HG02884 (cell line): ENCODE measurements around the gene ACSF2.

Experiments
- ATAC-seq: cut with Tn5 transposase; IDR thresholded peaks from one replicate; pipeline ENCODE4 v1.9.1; 2021; ENCODE audit warnings: mild to moderate bottlenecking, moderate library complexity; ENCODE audit not compliant: unreplicated experiment

Gene ACSF2

DNA sequence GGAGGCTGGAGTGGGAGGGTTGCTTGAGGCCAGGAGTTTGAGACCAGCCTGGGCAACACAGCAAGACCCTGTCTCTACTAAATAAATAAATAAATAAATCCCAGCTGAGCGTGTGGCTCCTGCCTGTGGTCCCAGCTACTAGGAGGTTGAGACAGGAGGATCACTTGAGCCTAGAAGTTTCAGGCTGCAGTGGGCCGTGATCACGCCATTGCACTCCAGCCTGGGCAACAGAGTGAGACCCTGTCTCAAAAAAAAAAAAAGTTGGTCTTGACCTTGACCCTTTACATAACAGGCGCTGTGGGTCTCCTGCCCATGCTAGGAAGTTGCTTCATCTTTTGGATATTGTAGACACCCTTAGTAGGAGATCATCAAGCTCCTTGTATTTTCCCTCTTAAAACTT is 11.4 kb downstream of the ACSF2 start:
- no peak for ATAC-seq

DNA sequence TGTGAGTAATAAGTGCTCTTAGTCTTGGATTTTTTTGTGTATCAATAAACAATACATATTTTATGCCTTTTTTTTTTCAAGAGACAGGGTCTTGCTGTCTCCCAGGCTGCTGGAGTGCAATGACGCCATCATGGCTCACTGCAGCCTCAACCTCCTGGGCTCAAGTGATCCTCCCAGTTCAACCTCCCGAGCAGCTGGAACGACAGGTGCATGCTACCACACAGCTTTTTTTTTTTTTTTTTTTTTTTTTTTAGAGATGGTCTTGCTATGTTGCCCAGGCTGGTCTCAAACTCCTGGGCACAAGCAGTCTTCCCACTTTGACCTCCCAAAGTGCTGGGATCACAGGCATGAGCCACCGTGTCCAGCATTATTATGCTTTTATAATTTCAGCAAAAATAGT is 13.0 kb downstream of the ACSF2 start:
- ATAC-seq = no peak

DNA sequence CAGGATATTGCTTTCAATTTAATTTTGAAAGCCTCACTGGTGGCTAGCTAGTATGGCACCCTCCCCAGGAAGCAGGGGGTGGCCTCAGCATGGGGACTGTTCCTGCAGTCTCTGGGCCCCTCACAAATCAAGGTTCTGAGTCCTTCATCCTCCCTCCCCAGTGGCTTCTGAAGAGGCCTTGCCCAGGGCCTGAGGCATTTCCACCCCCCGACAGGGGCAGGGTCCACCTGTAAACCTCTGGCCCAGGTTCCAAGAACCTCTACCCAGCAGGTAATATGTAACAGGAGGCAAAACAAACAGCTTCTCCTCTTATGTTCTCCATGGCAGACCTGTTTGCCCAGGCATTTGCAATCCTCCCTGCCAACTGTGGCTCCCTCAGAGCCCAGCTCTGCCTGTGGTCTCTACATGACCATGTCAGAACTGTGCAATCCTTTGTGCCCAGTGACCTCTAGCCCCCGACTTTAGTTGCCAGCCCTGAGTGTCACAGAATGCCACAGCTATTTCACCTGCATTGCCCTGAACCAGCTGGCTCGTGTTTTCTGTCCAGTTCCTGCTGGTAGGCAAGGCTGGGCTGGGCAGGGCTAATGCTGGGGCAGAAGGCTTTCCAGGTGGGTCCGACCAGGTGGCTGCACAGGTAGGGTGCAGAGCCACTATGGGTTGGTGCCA is 14.3 kb downstream of the ACSF2 start:
- ATAC-seq = no peak

- no peak for ATAC-seq
Observed at GRCh38 chr17:50440838-50441829, 15.1 kb downstream of the ACSF2 start.

DNA sequence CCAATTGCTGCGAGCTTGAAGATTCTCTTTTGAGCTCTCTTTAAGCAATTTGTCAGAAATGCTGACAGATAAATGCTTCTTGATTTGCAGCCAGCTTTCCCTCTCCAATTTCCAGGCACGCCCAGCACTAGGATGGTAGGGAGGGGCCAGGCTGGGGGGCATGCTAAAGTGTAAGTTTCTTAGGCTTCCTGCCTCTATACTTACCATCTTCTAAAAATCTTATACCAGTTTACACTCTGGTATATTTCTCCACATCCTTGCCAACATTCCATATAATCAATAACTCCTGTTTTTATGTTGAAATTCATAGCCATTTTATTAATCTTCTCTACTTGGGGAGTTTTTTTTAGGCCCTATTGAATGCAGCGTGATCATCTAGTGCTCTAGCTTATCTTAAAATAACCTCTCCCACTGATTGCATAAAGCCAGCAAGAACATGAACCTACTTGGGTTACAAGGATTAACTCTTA is 17.5 kb downstream of the ACSF2 start:
- ATAC-seq = no peak

DNA sequence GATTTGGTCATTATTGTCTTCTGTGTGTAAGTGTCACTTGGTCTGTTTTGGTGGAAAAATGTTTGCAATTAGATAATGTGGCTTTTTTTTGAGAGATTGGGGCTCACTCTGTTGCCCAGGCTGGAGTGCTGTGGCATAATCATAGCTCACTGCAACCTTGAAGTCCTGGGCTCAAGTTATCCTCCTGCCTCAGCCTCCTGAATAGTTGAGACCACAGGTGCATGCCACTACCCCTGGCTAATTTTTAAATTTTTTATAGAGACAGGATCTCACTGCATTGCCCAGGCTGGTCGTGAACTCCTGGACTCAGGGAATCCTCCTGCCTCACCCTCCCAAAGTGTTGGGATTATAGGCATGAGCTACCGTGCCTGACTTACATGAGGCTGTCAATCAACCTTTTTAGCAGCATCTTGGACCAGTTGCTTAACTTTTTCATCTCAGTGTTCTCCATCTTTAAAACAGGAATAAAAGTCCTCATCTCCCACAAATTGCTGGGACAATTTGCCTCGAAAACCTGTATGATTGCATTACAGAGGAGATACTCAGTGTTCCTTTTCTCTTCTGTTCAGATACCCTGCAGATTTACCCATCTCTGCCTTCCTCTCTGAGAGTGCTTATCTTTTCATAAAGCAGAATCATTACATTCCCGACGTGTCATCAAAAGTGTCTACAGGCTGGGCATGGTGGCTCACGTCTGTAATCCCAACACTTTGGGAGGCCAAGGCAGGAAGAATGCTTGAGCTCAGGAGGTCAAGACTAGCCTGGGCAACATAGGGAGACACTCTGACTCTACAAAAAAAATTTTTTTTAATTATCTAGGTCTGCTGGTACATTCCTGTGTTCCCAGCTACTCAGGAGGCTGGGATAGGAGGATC is 19.1 kb downstream of the ACSF2 start:
- no peak for ATAC-seq

- ATAC-seq = no peak
Observed at GRCh38 chr17:50445730-50446325, 19.8 kb downstream of the ACSF2 start.

DNA sequence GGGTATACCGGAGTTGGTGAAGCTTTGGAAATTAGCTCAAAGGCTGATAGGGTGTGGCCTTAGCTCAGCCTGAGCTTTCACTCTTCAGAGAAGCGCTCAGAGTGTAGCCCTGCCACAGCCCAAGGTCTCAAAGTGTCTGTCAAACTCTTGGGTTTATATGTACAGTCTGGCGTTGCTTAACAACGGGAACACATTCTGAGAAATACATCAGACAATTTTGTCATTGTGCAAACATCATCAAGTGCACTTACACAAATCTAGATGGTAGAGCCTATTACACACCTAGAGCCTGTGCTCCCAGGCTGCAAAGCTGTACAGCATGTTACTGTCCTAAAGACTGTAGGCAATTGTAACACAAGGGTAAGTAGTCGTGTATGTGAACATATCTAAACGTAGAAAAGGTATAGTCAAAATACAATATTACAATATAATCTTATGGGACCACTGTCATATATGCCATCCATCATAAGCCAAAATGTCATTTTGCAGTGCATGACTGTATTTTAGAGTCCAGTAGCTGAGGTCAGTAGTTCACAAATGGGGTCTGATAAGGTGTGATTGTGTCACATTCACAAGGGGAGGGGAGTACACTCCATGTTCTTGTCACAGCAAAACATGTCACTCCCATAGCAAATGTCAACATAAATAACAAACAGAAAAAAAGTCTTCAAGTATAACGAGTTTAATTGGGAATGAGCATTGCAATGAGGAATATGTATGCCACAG is 22.0 kb downstream of the ACSF2 start:
- no peak for ATAC-seq

GRCh38 chr17:50448643-50449042 is 22.6 kb downstream of the ACSF2 start:
- no peak for ATAC-seq

DNA sequence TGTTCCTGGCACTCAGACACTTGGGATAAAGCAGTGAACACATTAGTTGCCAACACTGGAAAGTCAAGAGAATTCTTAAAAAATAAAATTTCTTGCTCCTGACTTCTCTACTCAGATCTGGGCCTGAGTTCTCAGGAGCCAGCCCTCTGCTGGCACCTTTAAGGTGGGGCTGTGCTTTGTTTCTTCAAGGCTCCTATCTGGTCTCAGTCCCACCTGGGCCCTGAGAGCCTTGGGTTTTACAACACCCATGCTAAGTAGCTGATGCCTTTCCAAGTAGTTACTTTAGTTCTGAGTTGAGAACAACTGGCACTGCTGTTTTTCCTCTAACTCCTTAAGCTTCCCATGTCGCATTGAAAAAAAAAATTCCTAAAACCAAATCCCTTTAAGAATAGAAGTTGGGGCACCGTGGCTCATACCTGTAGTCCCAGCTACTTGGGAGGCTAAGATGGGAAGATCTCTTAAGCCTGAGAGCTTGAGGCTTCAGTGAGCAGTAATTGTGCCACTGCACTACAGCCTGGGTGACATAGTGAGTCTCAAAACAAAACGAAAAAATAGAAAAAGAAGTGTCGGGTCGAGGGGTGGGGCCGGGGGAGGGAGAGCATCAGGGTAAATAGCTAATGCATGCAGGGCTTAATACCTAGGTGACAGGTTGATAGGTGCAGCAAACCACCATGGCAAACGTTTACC is 26.1 kb downstream of the ACSF2 start:
- no peak for ATAC-seq

DNA sequence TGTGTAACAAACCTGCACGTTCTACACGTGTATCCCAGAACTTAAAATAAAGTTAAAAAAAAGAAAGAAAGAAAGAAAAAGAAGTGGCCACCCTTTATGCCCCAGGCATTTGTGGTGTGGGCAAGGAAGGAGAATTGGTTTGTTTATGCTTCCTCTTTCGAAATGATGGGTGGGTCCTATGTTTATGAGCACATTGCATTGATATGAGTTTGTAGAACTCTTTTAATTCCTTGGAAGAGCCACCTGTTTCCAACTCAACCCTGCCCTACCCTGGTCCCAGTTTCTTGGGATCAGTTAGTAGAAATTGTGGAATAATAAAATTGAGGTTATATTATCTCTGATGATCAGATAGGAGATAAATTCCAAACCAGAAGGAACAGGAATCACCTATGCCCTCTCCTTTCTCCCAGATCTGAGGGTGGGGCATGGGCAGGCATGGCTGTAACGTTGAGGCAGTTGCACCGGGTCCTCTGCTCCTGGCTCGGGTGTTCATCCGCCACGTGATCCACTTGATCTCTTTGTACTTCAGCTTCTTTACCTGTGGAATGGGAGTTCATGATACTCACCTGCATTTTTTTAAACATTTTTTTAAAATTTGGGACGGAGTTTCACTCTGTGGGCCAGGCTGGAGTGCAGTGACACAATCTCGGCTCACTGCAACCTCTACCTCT is 26.7 kb downstream of the ACSF2 start:
- ATAC-seq = no peak

DNA sequence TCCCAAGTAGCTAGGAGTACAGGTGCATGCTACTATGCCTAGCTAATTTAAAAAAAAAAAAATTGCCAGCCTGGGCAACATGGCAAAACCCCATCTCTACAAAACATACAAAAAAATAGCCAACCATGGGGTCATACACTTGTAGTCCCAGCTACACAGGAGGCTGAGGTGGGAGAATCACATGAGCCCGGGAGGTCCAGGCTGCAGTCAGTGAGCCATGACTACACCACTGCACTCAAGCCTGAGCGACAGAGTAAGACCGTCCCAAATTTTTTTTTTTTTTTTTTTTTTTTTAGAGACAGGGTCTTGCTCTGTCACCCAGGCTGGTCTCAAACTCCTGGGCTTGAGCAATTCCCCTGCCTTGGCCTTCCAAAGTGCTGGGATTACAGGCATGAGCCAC is 27.9 kb downstream of the ACSF2 start:
- no peak for ATAC-seq

DNA sequence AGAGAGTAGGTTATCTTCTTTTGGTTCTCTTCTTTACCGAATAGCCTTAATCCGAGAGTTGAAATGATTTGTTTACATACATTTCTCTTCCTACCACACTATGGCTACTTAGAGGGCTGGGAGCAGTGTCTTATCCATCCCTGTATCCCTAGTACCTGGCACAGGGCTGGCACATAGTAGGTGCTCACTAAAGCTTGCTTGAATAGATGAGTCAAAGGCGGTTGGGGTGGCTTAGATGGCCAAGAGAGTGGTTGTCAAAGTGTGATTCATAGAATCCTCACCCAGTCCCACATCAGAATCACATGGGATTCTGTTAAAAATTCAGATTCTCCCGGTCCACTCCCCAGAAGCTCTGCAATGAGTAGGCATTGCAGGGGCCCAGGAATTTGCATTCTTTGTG is 31.6 kb downstream of the ACSF2 start:
- ATAC-seq = no peak

DNA sequence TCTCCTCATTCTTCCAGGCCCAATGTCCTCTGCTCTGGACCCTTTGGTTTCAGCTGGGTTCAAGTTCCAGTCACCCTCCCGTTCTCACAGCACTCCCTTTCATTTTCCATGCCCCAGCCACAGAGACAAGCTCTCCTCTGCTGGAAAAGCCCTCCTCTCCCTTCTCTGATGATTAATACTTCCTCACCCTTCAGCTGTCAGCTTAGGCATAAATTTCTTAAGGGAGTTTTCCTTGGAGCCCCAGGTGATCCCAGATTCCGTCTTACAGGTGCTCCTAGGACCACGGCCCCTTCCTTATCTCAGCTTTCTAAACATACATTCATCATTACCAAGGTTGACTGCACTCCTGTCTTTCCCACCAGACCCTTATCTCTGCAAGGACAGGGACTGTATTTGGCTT is 32.3 kb downstream of the ACSF2 start:
- ATAC-seq = no peak

GRCh38 chr17:50458701-50459676 is 33.0 kb downstream of the ACSF2 start:
- no peak for ATAC-seq

GRCh38 chr17:50459756-50460155 is 33.7 kb downstream of the ACSF2 start:
- no peak for ATAC-seq

DNA sequence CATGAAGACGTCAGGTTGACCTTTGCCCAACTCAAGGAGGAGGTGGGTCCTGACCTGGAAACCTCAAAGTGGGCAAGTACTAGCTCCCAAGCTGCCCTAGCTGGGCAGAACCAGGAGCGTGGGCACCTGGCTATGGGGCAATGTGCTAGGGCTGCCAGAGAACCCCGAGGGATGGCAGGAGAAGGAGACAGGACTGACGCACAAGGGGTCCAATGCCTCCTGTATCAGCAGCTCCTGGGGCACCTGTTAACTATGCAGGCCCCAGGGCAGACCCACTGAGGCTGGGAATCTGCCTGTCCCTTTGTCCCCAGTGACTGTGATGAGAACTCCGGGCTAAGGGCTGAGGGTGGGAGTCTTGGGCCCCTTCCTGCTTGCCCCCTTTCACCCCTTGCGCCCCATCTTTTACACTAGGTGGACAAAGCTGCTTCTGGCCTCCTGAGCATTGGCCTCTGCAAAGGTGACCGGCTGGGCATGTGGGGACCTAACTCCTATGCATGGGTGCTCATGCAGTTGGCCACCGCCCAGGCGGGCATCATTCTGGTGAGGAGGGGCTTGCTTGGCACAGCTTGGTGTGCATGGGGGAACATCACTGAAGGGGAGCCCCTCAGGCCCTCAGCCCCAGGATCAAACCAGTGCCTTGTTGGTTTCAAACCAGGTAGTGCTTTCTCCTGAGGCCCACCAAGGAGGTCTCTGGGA is 35.0 kb downstream of the ACSF2 start:
- ATAC-seq = no peak
